WTC11 (cell line): ENCODE measurements around the gene LTB. TPM values are rescaled to one million over a fixed set of nuclear protein-coding genes. Genes with fewer than 3 reads are reported as not detected.

Experiments
- ATAC-seq: fragments of 200-7000 bp; cut with Tn5 transposase; 2 replicates; pipeline ENCODE4 v1.10.0; 2021; ENCODE audit warnings: mild to moderate bottlenecking, moderate library complexity
- CTCF ChIA-PET: fragments of 300-600 bp; sonication (Branson Sonifier 250); formaldehyde crosslinking; loops from one replicate; lab custom pipeline; 2021; ENCODE audit warnings: antibody characterized with exemption; lab: Charles Lee
- POLR2A ChIA-PET: fragments of 350-600 bp; sonication (Branson Sonifier 250); formaldehyde crosslinking; loops from one replicate; lab custom pipeline; 2021; ENCODE audit warnings: antibody characterized with exemption; lab: Charles Lee
- DNase-seq: peaks from one replicate; pipeline ENCODE4 v3.0.0; 2021; ENCODE audit warnings: low spot score
- H3K27ac Mint-ChIP-seq: 2 replicates; pipeline ENCODE4 v1.8.0; 2021; ENCODE audit warnings: mixed read lengths
- H3K27me3 Mint-ChIP-seq: 2 replicates; pipeline ENCODE4 v1.8.0; 2021; ENCODE audit warnings: low read depth, mild to moderate bottlenecking, moderate library complexity, mixed read lengths
- H3K36me3 Mint-ChIP-seq: 2 replicates; pipeline ENCODE4 v1.8.0; 2021; ENCODE audit warnings: mixed read lengths
- H3K4me1 Mint-ChIP-seq: 2 replicates; pipeline ENCODE4 v1.8.0; 2022; ENCODE audit warnings: mixed read lengths
- H3K4me3 Mint-ChIP-seq: 2 replicates; pipeline ENCODE4 v1.8.0; 2021; ENCODE audit warnings: mild to moderate bottlenecking, moderate library complexity, mixed read lengths
- H3K9me3 Mint-ChIP-seq: 2 replicates; pipeline ENCODE4 v1.8.0; 2021; ENCODE audit warnings: mixed read lengths
- MYBL2 ChIP-seq: sonication (generic); formaldehyde crosslinking; IDR thresholded peaks from 2 replicates; pipeline ENCODE4 v1.8.1; 2023; ENCODE audit warnings: mild to moderate bottlenecking, moderate library complexity, missing genetic modification reagents
- NFE2L1 ChIP-seq: sonication (generic); formaldehyde crosslinking; IDR thresholded peaks from 2 replicates; pipeline ENCODE4 v1.8.1; 2023; ENCODE audit warnings: missing genetic modification reagents
- OVOL2 ChIP-seq: fragments of 250-450 bp; sonication (Bioruptor Pico); IDR thresholded peaks from 2 replicates; pipeline ENCODE4 v1.9.0; 2021; ENCODE audit warnings: mild to moderate bottlenecking, borderline replicate concordance
- RELA ChIP-seq: sonication (generic); formaldehyde crosslinking; IDR thresholded peaks from 2 replicates; pipeline ENCODE4 v1.8.1; 2022; ENCODE audit warnings: missing genetic modification reagents, mild to moderate bottlenecking, borderline replicate concordance
- SP1 ChIP-seq: sonication (generic); formaldehyde crosslinking; conservative IDR thresholded peaks from 2 replicates; pipeline ENCODE4 v1.8.1; 2022; ENCODE audit warnings: missing genetic modification reagents
- TEAD1 ChIP-seq: sonication (generic); formaldehyde crosslinking; IDR thresholded peaks from 2 replicates; pipeline ENCODE4 v1.8.0; 2022; ENCODE audit warnings: mild to moderate bottlenecking, missing genetic modification reagents
- ZBTB21 ChIP-seq: sonication (generic); formaldehyde crosslinking; IDR thresholded peaks from 2 replicates; pipeline ENCODE4 v1.8.1; 2023; ENCODE audit warnings: mild to moderate bottlenecking, missing genetic modification reagents, borderline replicate concordance
- ZNF416 ChIP-seq: fragments of 250-450 bp; sonication (Bioruptor Pico); IDR thresholded peaks from 2 replicates; pipeline ENCODE4 v1.9.0; 2021; ENCODE audit warnings: mild to moderate bottlenecking, inconsistent platforms
- ZNF423 ChIP-seq: fragments of 250-450 bp; sonication (Bioruptor Pico); IDR thresholded peaks from 2 replicates; pipeline ENCODE4 v2.1.2; 2022; ENCODE audit warnings: mild to moderate bottlenecking, moderate library complexity
- total RNA-seq: library from RNA; stranded (reverse); gene quantifications from 3 replicates; pipeline ENCODE4 v1.2.3, GENCODE V29; 2021
- TF ChIP-seq, protein P1 (sequence below): sonication (generic); formaldehyde crosslinking; conservative IDR thresholded peaks from 2 replicates; pipeline ENCODE4 v1.8.1; 2023; ENCODE audit warnings: mild to moderate bottlenecking, low read depth, missing genetic modification reagents, moderate library complexity
- TF ChIP-seq, protein P2 (sequence below): fragments of 250-450 bp; sonication (Bioruptor Pico); IDR thresholded peaks from 2 replicates; pipeline ENCODE4 v1.9.0; 2021; ENCODE audit warnings: moderate library complexity, mild to moderate bottlenecking, inconsistent platforms, borderline replicate concordance
- TF ChIP-seq, protein P3 (sequence below): sonication (generic); formaldehyde crosslinking; IDR thresholded peaks from 2 replicates; pipeline ENCODE4 v1.8.0; 2023; ENCODE audit warnings: missing genetic modification reagents
- TF ChIP-seq, protein P4 (sequence below): fragments of 250-450 bp; sonication (Bioruptor Pico); IDR thresholded peaks from 2 replicates; pipeline ENCODE4 v1.8.0; 2021; ENCODE audit warnings: mild to moderate bottlenecking
- TF ChIP-seq, protein P5 (sequence below): sonication (generic); formaldehyde crosslinking; IDR thresholded peaks from 2 replicates; pipeline ENCODE4 v1.8.0; 2022; ENCODE audit warnings: mild to moderate bottlenecking, missing genetic modification reagents
- TF ChIP-seq, protein P6 (sequence below): fragments of 200-600 bp; IDR thresholded peaks from 2 replicates; pipeline ENCODE4 v1.8.0; 2022; ENCODE audit warnings: antibody characterized with exemption
- TF ChIP-seq, protein P7 (sequence below): sonication (generic); formaldehyde crosslinking; IDR thresholded peaks from 2 replicates; pipeline ENCODE4 v1.8.1; 2022; ENCODE audit warnings: low read depth, mild to moderate bottlenecking, moderate library complexity, missing genetic modification reagents, borderline replicate concordance
- TF ChIP-seq, protein P8 (sequence below): sonication (generic); formaldehyde crosslinking; IDR thresholded peaks from 2 replicates; pipeline ENCODE4 v1.8.1; 2022; ENCODE audit warnings: mild to moderate bottlenecking, missing genetic modification reagents, moderate library complexity, borderline replicate concordance
- TF ChIP-seq, protein P9 (sequence below): sonication (generic); formaldehyde crosslinking; IDR thresholded peaks from 2 replicates; pipeline ENCODE4 v1.8.0; 2022; ENCODE audit warnings: mild to moderate bottlenecking, missing genetic modification reagents

LTB gene
- total RNA-seq, 1 experiment from 2014 or later, result 1.3 TPM

DNA sequence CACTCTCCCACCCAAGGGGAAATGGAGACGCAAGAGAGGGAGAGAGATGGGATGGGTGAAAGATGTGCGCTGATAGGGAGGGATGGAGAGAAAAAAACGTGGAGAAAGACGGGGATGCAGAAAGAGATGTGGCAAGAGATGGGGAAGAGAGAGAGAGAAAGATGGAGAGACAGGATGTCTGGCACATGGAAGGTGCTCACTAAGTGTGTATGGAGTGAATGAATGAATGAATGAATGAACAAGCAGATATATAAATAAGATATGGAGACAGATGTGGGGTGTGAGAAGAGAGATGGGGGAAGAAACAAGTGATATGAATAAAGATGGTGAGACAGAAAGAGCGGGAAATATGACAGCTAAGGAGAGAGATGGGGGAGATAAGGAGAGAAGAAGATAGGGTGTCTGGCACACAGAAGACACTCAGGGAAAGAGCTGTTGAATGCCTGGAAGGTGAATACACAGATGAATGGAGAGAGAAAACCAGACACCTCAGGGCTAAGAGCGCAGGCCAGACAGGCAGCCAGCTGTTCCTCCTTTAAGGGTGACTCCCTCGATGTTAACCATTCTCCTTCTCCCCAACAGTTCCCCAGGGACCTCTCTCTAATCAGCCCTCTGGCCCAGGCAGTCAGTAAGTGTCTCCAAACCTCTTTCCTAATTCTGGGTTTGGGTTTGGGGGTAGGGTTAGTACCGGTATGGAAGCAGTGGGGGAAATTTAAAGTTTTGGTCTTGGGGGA lies 6.1 kb downstream of the LTB start:
- Mint-ChIP-seq H3K4me1 (peaks cover 33% of the 10 kb centered on the region), H3K36me3 (no peaks in the 10 kb centered on the region), H3K27me3 (peaks cover 46% of the 10 kb centered on the region), H3K9me3 (no peaks in the 10 kb centered on the region), H3K27ac (no peak overlapping the region), H3K4me3 (no peak overlapping the region)
- ATAC-seq, result no peak
- POLR2A ChIA-PET, result interaction anchor here (1.1 kb wide), 1 partner anchor 30 kb away, joined by 3 read pairs; the partner anchor contains the start of gene ATP6V1G2
- CTCF ChIA-PET, result interaction anchor here (0.7 to 15.1 kb wide), 8 partner anchors 9 to 134 kb away, joined by 4 to 293 read pairs (median 8); partner anchors contain the start of genes ATP6V1G2, LST1, NCR3 and NFKBIL1
- no peak for TF ChIP-seq ZNF423 (CRISPR knock-in tag)
- TF ChIP-seq, protein P1, sequence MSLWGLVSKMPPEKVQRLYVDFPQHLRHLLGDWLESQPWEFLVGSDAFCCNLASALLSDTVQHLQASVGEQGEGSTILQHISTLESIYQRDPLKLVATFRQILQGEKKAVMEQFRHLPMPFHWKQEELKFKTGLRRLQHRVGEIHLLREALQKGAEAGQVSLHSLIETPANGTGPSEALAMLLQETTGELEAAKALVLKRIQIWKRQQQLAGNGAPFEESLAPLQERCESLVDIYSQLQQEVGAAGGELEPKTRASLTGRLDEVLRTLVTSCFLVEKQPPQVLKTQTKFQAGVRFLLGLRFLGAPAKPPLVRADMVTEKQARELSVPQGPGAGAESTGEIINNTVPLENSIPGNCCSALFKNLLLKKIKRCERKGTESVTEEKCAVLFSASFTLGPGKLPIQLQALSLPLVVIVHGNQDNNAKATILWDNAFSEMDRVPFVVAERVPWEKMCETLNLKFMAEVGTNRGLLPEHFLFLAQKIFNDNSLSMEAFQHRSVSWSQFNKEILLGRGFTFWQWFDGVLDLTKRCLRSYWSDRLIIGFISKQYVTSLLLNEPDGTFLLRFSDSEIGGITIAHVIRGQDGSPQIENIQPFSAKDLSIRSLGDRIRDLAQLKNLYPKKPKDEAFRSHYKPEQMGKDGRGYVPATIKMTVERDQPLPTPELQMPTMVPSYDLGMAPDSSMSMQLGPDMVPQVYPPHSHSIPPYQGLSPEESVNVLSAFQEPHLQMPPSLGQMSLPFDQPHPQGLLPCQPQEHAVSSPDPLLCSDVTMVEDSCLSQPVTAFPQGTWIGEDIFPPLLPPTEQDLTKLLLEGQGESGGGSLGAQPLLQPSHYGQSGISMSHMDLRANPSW (CRISPR knock-in tag), result no peak
- TF ChIP-seq, protein P2, sequence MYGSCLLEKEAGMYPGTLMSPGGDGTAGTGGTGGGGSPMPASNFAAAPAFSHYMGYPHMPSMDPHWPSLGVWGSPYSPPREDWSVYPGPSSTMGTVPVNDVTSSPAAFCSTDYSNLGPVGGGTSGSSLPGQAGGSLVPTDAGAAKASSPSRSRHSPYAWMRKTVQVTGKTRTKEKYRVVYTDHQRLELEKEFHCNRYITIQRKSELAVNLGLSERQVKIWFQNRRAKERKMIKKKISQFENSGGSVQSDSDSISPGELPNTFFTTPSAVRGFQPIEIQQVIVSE (CRISPR knock-in tag), result no peak
- TF ChIP-seq, protein P3, sequence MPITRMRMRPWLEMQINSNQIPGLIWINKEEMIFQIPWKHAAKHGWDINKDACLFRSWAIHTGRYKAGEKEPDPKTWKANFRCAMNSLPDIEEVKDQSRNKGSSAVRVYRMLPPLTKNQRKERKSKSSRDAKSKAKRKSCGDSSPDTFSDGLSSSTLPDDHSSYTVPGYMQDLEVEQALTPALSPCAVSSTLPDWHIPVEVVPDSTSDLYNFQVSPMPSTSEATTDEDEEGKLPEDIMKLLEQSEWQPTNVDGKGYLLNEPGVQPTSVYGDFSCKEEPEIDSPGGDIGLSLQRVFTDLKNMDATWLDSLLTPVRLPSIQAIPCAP, result no peak
- TF ChIP-seq, protein P4, sequence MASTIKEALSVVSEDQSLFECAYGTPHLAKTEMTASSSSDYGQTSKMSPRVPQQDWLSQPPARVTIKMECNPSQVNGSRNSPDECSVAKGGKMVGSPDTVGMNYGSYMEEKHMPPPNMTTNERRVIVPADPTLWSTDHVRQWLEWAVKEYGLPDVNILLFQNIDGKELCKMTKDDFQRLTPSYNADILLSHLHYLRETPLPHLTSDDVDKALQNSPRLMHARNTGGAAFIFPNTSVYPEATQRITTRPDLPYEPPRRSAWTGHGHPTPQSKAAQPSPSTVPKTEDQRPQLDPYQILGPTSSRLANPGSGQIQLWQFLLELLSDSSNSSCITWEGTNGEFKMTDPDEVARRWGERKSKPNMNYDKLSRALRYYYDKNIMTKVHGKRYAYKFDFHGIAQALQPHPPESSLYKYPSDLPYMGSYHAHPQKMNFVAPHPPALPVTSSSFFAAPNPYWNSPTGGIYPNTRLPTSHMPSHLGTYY (CRISPR knock-in tag), result no peak
- TF ChIP-seq, protein P5, sequence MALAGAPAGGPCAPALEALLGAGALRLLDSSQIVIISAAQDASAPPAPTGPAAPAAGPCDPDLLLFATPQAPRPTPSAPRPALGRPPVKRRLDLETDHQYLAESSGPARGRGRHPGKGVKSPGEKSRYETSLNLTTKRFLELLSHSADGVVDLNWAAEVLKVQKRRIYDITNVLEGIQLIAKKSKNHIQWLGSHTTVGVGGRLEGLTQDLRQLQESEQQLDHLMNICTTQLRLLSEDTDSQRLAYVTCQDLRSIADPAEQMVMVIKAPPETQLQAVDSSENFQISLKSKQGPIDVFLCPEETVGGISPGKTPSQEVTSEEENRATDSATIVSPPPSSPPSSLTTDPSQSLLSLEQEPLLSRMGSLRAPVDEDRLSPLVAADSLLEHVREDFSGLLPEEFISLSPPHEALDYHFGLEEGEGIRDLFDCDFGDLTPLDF, result no peak
- no peak for TF ChIP-seq TEAD1 (CRISPR knock-in tag)
- TF ChIP-seq, protein P6, sequence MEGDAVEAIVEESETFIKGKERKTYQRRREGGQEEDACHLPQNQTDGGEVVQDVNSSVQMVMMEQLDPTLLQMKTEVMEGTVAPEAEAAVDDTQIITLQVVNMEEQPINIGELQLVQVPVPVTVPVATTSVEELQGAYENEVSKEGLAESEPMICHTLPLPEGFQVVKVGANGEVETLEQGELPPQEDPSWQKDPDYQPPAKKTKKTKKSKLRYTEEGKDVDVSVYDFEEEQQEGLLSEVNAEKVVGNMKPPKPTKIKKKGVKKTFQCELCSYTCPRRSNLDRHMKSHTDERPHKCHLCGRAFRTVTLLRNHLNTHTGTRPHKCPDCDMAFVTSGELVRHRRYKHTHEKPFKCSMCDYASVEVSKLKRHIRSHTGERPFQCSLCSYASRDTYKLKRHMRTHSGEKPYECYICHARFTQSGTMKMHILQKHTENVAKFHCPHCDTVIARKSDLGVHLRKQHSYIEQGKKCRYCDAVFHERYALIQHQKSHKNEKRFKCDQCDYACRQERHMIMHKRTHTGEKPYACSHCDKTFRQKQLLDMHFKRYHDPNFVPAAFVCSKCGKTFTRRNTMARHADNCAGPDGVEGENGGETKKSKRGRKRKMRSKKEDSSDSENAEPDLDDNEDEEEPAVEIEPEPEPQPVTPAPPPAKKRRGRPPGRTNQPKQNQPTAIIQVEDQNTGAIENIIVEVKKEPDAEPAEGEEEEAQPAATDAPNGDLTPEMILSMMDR, result no peak
- no peak for TF ChIP-seq ZNF416
- no peak for TF ChIP-seq SP1
- no peak for TF ChIP-seq RELA (CRISPR knock-in tag)
- TF ChIP-seq, protein P7, sequence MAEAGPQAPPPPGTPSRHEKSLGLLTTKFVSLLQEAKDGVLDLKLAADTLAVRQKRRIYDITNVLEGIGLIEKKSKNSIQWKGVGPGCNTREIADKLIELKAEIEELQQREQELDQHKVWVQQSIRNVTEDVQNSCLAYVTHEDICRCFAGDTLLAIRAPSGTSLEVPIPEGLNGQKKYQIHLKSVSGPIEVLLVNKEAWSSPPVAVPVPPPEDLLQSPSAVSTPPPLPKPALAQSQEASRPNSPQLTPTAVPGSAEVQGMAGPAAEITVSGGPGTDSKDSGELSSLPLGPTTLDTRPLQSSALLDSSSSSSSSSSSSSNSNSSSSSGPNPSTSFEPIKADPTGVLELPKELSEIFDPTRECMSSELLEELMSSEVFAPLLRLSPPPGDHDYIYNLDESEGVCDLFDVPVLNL (CRISPR knock-in tag), result no peak
- TF ChIP-seq ZBTB21 (CRISPR knock-in tag), result no peak
- TF ChIP-seq NFE2L1, result no peak
- TF ChIP-seq, protein P8, sequence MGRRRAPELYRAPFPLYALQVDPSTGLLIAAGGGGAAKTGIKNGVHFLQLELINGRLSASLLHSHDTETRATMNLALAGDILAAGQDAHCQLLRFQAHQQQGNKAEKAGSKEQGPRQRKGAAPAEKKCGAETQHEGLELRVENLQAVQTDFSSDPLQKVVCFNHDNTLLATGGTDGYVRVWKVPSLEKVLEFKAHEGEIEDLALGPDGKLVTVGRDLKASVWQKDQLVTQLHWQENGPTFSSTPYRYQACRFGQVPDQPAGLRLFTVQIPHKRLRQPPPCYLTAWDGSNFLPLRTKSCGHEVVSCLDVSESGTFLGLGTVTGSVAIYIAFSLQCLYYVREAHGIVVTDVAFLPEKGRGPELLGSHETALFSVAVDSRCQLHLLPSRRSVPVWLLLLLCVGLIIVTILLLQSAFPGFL, result no peak
- TF ChIP-seq, protein P9, sequence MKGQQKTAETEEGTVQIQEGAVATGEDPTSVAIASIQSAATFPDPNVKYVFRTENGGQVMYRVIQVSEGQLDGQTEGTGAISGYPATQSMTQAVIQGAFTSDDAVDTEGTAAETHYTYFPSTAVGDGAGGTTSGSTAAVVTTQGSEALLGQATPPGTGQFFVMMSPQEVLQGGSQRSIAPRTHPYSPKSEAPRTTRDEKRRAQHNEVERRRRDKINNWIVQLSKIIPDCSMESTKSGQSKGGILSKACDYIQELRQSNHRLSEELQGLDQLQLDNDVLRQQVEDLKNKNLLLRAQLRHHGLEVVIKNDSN (CRISPR knock-in tag), result no peak
- TF ChIP-seq MYBL2, result no peak
- TF ChIP-seq OVOL2, result no peak
- no peak for DNase-seq
